Neural cell (in vitro differentiated cells): ENCODE results near the gene SSC5D. TPM values are rescaled to one million over a fixed set of nuclear protein-coding genes. Genes with fewer than 3 reads are reported as not detected.

Experiments
- H2AFZ ChIP-seq: fragments of 200-600, 300-800 bp; sonication (generic), shearing (Covaris generic); 2 replicates; pipeline ENCODE4 v1.6.0; 2014; ENCODE audit warnings: low read depth, mild to moderate bottlenecking, antibody characterized with exemption, low read length, moderate library complexity
- H3F3A ChIP-seq: fragments of 200-600 bp; shearing (Covaris generic); 2 replicates; pipeline ENCODE4 v1.6.1; 2016; ENCODE audit warnings: mild to moderate bottlenecking, moderate library complexity, mixed read lengths, antibody characterized with exemption, low read length; ENCODE audit not compliant: insufficient read depth, poor library complexity, severe bottlenecking
- H3K27ac ChIP-seq: fragments of 200-600, 300-800 bp; sonication (generic), shearing (Covaris generic); 2 replicates; pipeline ENCODE4 v1.5.1; 2014; ENCODE audit warnings: mild to moderate bottlenecking, low read length, moderate library complexity
- H3K27me3 ChIP-seq: fragments of 300-800, 200-600 bp; sonication (generic), shearing (Covaris generic); 2 replicates; pipeline ENCODE4 v1.6.0; 2014; ENCODE audit warnings: mild to moderate bottlenecking, low read depth, low read length, moderate library complexity; ENCODE audit not compliant: insufficient read depth
- H3K36me3 ChIP-seq: fragments of 300-800, 200-600 bp; sonication (generic), shearing (Covaris generic); 2 replicates; pipeline ENCODE4 v1.5.1; 2014; ENCODE audit warnings: mild to moderate bottlenecking, antibody characterized with exemption, low read length, moderate library complexity; ENCODE audit not compliant: insufficient read depth
- H3K4me2 ChIP-seq: fragments of 300-800, 200-600 bp; sonication (generic), shearing (Covaris generic); 2 replicates; pipeline ENCODE4 v1.6.0; 2014; ENCODE audit warnings: mild to moderate bottlenecking, low read length
- H3K4me3 ChIP-seq: fragments of 300-800, 200-600 bp; sonication (generic), shearing (Covaris generic); 2 replicates; pipeline ENCODE4 v1.5.1; 2014; ENCODE audit warnings: mild to moderate bottlenecking, low read length, moderate library complexity
- H3K79me2 ChIP-seq: fragments of 200-600 bp; shearing (Covaris generic); replicated peaks from 2 replicates; pipeline ENCODE4 v1.6.0; 2014; ENCODE audit warnings: mild to moderate bottlenecking, low read length, moderate library complexity; ENCODE audit not compliant: insufficient read depth
- H3K9ac ChIP-seq: fragments of 300-800, 200-600 bp; sonication (generic), shearing (Covaris generic); 2 replicates; pipeline ENCODE4 v1.6.1; 2016; ENCODE audit warnings: mild to moderate bottlenecking, low read length, mixed read lengths
- H3K9me2 ChIP-seq: fragments of 200-600 bp; shearing (Covaris generic); 2 replicates; pipeline ENCODE4 v1.6.1; 2016; ENCODE audit warnings: mild to moderate bottlenecking, low read length, mixed read lengths; ENCODE audit not compliant: insufficient read depth
- H3K9me3 ChIP-seq: fragments of 200-600, 300-800 bp; sonication (generic), shearing (Covaris generic); 2 replicates; pipeline ENCODE4 v1.6.1; 2016; ENCODE audit warnings: mild to moderate bottlenecking, mixed run types, low read length, moderate library complexity, mixed read lengths
- H4K20me1 ChIP-seq: fragments of 200-600 bp; shearing (Covaris generic); 2 replicates; pipeline ENCODE4 v1.6.1; 2016; ENCODE audit warnings: mild to moderate bottlenecking, mixed run types; ENCODE audit not compliant: insufficient read depth
- EP300 ChIP-seq: fragments of 450-650 bp; conservative IDR thresholded peaks from 2 replicates; pipeline ENCODE4 v1.6.1; 2014; ENCODE audit warnings: antibody characterized with exemption, mild to moderate bottlenecking, moderate library complexity; ENCODE audit not compliant: poor library complexity, severe bottlenecking
- EZH2 ChIP-seq: fragments of 200-600, 300-800 bp; shearing (Covaris generic), sonication (generic); IDR thresholded peaks from 2 replicates; pipeline ENCODE4 v1.6.1; 2014; ENCODE audit warnings: antibody characterized with exemption, low read length, borderline replicate concordance, mild to moderate bottlenecking; ENCODE audit not compliant: insufficient read depth, poor library complexity, severe bottlenecking
- MXI1 ChIP-seq: fragments of 450-650 bp; conservative IDR thresholded peaks from 2 replicates; pipeline ENCODE4 v1.6.1; 2014; ENCODE audit warnings: antibody characterized with exemption, mild to moderate bottlenecking; ENCODE audit not compliant: poor library complexity, severe bottlenecking
- POLR2AphosphoS5 ChIP-seq: IDR thresholded peaks from 2 replicates; pipeline ENCODE4 v1.6.1; 2012
- RAD21 ChIP-seq: fragments of 450-650 bp; conservative IDR thresholded peaks from 2 replicates; pipeline ENCODE4 v1.6.1; 2014; ENCODE audit warnings: antibody characterized with exemption, mild to moderate bottlenecking, moderate library complexity
- SMC3 ChIP-seq: fragments of 450-650 bp; conservative IDR thresholded peaks from 2 replicates; pipeline ENCODE4 v1.6.1; 2014; ENCODE audit warnings: antibody characterized with exemption, mild to moderate bottlenecking, moderate library complexity; ENCODE audit not compliant: poor library complexity
- TAF1 ChIP-seq: IDR thresholded peaks from 2 replicates; pipeline ENCODE4 v1.6.1; 2012; ENCODE audit warnings: low read depth
- polyA plus RNA-seq: library from polyadenylated mRNA; depleted of rRNA; stranded (reverse); fragments of >200 nt; gene quantifications from 2 replicates; pipeline ENCODE4 v1.2.3, GENCODE V29; 2014
- TF ChIP-seq, protein P1 (sequence below): IDR thresholded peaks from 2 replicates; pipeline ENCODE4 v1.6.1; 2012; ENCODE audit warnings: borderline replicate concordance
- TF ChIP-seq, protein P2 (sequence below): fragments of 450-650 bp; IDR thresholded peaks from 2 replicates; pipeline ENCODE4 v1.5.1; 2014; ENCODE audit warnings: antibody characterized with exemption, mild to moderate bottlenecking, moderate library complexity; ENCODE audit not compliant: poor library complexity, severe bottlenecking

Gene SSC5D
- polyA plus RNA-seq, 1 donor from 2014 or later, result 0.45 TPM

DNA sequence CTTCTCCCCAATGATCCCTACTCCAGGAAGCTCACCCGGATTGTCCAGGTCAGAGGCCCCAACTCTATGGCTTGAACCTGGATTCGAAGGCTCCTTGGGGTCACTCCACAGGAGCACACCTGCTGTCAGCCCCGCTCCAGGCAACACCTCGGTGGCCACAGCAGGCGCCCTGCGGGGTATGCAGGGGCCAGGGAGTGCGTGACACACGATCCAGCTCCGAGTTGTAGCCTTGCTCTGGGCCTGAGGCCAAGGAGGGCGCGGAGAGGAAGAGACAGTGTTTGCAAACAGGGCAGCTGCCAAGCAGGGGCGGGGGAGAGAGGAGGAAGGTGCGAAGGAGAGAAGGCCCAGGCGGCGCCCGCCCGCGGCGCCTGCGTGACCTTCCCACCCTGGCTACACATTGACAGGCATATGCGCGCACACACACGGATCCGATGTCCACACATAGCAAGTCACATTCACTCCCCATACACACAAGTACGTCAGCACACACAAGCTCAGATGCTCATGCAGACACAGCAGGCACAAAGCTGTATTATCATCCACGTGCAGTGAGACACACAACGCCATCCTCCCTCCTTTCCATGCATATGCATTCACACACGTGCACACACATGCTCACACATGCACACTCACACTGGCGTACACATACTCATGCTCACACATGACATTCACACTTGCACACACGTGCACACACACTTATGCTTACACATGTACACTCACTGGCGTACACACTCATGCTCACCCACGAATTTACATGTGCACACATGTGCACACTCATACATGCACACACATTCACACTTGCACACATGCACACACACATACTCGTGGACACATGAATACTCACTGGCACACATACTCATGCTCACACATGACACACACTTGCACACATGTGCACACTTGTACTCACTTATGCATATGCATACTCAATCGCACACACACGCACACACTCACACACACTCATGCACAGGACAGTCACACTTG is 38.3 kb downstream of the SSC5D start:
- no peaks in the 10 kb centered on the region for H4K20me1 ChIP-seq
- no peaks in the 10 kb centered on the region for H3K36me3 ChIP-seq
- no peaks in the 10 kb centered on the region for H3K9me3 ChIP-seq
- no peaks in the 10 kb centered on the region for H3F3A ChIP-seq
- peak overlapping the region; percentile 20 for H3K27ac ChIP-seq
- no peak overlapping the region for H3K4me2 ChIP-seq
- no peaks in the 10 kb centered on the region for H3K9me2 ChIP-seq
- no peak overlapping the region for H3K9ac ChIP-seq
- TF ChIP-seq, protein P1, sequence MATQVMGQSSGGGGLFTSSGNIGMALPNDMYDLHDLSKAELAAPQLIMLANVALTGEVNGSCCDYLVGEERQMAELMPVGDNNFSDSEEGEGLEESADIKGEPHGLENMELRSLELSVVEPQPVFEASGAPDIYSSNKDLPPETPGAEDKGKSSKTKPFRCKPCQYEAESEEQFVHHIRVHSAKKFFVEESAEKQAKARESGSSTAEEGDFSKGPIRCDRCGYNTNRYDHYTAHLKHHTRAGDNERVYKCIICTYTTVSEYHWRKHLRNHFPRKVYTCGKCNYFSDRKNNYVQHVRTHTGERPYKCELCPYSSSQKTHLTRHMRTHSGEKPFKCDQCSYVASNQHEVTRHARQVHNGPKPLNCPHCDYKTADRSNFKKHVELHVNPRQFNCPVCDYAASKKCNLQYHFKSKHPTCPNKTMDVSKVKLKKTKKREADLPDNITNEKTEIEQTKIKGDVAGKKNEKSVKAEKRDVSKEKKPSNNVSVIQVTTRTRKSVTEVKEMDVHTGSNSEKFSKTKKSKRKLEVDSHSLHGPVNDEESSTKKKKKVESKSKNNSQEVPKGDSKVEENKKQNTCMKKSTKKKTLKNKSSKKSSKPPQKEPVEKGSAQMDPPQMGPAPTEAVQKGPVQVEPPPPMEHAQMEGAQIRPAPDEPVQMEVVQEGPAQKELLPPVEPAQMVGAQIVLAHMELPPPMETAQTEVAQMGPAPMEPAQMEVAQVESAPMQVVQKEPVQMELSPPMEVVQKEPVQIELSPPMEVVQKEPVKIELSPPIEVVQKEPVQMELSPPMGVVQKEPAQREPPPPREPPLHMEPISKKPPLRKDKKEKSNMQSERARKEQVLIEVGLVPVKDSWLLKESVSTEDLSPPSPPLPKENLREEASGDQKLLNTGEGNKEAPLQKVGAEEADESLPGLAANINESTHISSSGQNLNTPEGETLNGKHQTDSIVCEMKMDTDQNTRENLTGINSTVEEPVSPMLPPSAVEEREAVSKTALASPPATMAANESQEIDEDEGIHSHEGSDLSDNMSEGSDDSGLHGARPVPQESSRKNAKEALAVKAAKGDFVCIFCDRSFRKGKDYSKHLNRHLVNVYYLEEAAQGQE, result no peak
- TF ChIP-seq, protein P2, sequence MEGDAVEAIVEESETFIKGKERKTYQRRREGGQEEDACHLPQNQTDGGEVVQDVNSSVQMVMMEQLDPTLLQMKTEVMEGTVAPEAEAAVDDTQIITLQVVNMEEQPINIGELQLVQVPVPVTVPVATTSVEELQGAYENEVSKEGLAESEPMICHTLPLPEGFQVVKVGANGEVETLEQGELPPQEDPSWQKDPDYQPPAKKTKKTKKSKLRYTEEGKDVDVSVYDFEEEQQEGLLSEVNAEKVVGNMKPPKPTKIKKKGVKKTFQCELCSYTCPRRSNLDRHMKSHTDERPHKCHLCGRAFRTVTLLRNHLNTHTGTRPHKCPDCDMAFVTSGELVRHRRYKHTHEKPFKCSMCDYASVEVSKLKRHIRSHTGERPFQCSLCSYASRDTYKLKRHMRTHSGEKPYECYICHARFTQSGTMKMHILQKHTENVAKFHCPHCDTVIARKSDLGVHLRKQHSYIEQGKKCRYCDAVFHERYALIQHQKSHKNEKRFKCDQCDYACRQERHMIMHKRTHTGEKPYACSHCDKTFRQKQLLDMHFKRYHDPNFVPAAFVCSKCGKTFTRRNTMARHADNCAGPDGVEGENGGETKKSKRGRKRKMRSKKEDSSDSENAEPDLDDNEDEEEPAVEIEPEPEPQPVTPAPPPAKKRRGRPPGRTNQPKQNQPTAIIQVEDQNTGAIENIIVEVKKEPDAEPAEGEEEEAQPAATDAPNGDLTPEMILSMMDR, result no peak
- TF ChIP-seq RAD21 (no peak), TAF1 (no peak), MXI1 (no peak), POLR2AphosphoS5 (no peak), EZH2 (no peak), SMC3 (no peak), EP300 (no peak)
- no peak overlapping the region for H3K4me3 ChIP-seq
- no peak overlapping the region for H2AFZ ChIP-seq
- no peaks in the 10 kb centered on the region for H3K79me2 ChIP-seq
- H3K27me3 ChIP-seq, result no peaks in the 10 kb centered on the region

DNA sequence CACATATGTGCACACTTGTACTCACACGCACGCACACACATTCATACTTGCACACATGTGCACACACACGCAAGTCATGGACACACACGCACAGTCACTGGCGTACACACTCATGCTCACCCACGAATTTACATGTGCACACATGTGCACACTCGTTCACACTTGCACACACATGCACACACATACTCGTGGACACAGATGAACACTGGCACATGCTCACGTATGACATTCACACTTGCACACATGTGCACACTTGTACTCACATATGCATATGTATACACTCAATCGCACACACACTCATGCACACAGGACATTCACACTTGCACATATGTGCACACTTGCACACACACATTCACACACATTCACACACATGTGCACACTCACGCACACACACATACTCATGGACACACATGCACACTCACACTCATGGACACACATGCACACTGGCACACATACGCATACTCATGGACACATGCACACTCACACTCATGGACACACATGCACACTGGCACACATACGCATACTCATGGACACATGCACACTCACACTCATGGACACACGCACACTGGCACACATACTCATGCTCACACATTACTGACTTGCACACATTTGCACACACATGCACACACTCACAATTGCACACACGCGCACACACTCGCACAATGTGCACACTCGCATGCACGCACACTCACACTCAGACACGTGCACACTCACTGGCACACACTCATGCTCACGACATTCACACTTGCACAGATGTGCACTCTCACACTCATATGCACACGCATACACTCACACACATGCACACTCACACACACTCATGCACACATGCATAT is 39.2 kb downstream of the SSC5D start:
- Histone ChIP-seq H3K9me3 (no peaks in the 10 kb centered on the region), H3K79me2 (no peaks in the 10 kb centered on the region), H3K27me3 (no peaks in the 10 kb centered on the region), H3K9me2 (no peaks in the 10 kb centered on the region), H4K20me1 (no peaks in the 10 kb centered on the region), H3K9ac (no peak overlapping the region), H3K36me3 (no peaks in the 10 kb centered on the region), H3F3A (no peaks in the 10 kb centered on the region), H3K27ac (no peak overlapping the region), H3K4me2 (no peak overlapping the region), H2AFZ (no peak overlapping the region), H3K4me3 (no peak overlapping the region)
- no peak for TF ChIP-seq EP300
- TF ChIP-seq EZH2, result no peak
- TF ChIP-seq RAD21, result no peak
- TF ChIP-seq, protein P1, result no peak
- TF ChIP-seq, protein P2, result no peak
- no peak for TF ChIP-seq MXI1
- TF ChIP-seq POLR2AphosphoS5, result no peak
- no peak for TF ChIP-seq SMC3
- no peak for TF ChIP-seq TAF1
